Upper lobe of left lung (tissue), 6 donors: ENCODE measurements around the gene NSD1. TPM values are rescaled to one million over a fixed set of nuclear protein-coding genes. Genes with fewer than 3 reads are reported as not detected.

Source experiments
- ATAC-seq, 2 donors: fragments of 200-7000 bp; cut with Tn5 transposase; one replicate each; pipeline ENCODE4 v1.9.1; 2022; ENCODE audit warnings: mild to moderate bottlenecking in 2 of 2, moderate library complexity in 2 of 2; ENCODE audit not compliant: low FRiP score in 2 of 2
- DNase-seq, 2 donors: peaks; one replicate each; pipeline ENCODE4 v3.0.0-alpha.2; 2019 to 2020
- H3K27ac ChIP-seq, 4 donors: fragments of 200-600 bp; sonication (generic); one replicate each; pipeline ENCODE4 v1.5.1; 2016 to 2019
- H3K27me3 ChIP-seq, 4 donors: fragments of 200-600 bp; sonication (generic); one replicate each; pipeline ENCODE4 v1.5.1; 2017 to 2019
- H3K36me3 ChIP-seq, 4 donors: fragments of 200-600 bp; sonication (generic); one replicate each; pipeline ENCODE4 v1.5.1; 2016 to 2019
- H3K4me1 ChIP-seq, 4 donors: fragments of 200-600 bp; sonication (generic); one replicate each; pipeline ENCODE4 v1.5.1; 2018 to 2019
- H3K4me3 ChIP-seq, 4 donors: fragments of 200-600 bp; sonication (generic); one replicate each; pipeline ENCODE4 v1.5.1; 2017 to 2019; ENCODE audit warnings: mild to moderate bottlenecking in 2 of 4, moderate library complexity in 1 of 4
- H3K9me3 ChIP-seq, 4 donors: fragments of 200-600 bp; sonication (generic); one replicate each; pipeline ENCODE4 v1.5.1; 2018 to 2019
- CTCF ChIP-seq, 6 experiments: fragments of 450-650 bp in 4 of 6; fragments of 200-600 bp in 2 of 6; sonication (generic) in 2 of 6; IDR thresholded peaks; one replicate each; pipeline ENCODE4 v1.5.1; 2016 to 2019; ENCODE audit warnings: antibody characterized with exemption in 6 of 6
- EP300 ChIP-seq, 4 donors: sonication (generic); formaldehyde crosslinking; IDR thresholded peaks; one replicate each; pipeline ENCODE4 v1.5.1; 2017; ENCODE audit warnings: antibody characterized with exemption in 4 of 4, control low read depth in 2 of 4
- POLR2A ChIP-seq, 4 donors: fragments of 450-650 bp; IDR thresholded peaks; one replicate each; pipeline ENCODE4 v1.5.1; 2016 to 2017; ENCODE audit warnings: antibody characterized with exemption in 4 of 4, mild to moderate bottlenecking in 2 of 4
- POLR2AphosphoS5 ChIP-seq, 2 donors: sonication (generic); formaldehyde crosslinking; IDR thresholded peaks; one replicate each; pipeline ENCODE4 v1.5.1; 2017; ENCODE audit warnings: antibody characterized with exemption in 2 of 2
- WGBS, 2 donors: methylation state at CpG; one replicate each; pipeline ENCODE4 v1.1.5; 2017 to 2018; 5-methylcytosine and 5-hydroxymethylcytosine counted together
- total RNA-seq, 6 donors: library from RNA; depleted of rRNA in 4 of 6; stranded (reverse); fragments of >200 nt in 4 of 6; gene quantifications; one replicate each; pipeline versions ENCODE4 v1.1.0 to v1.2.1, GENCODE V29; 2016 to 2021
- donor health status: DM: no; HTN: no; CAD: no; lungs with moderate emphysema.
- donor health status: DM: no; HTN: yes; CAD: no; lungs with severe emphysema.

NSD1 gene
- total RNA-seq, 6 donors from 2014 or later: 33.0 to 69.1 (median 55.7) TPM

- TF ChIP-seq POLR2AphosphoS5 (IDR thresholded peaks at IDR 0.05): no peak
- TF ChIP-seq POLR2A (IDR thresholded peaks at IDR 0.05): no peak
- no peak for TF ChIP-seq EP300 (IDR thresholded peaks at IDR 0.05)
- TF ChIP-seq CTCF (IDR thresholded peaks at IDR 0.05): no peak
- H3K27ac ChIP-seq: no peak overlapping the region
- DNase-seq (no peak), ATAC-seq (no peak)
- WGBS, 2 donors: 79 to 91% methylated on average over 8 of the region's 8 CpGs
- H3K27me3 ChIP-seq: no peaks in the 10 kb centered on the region
- H3K4me3 ChIP-seq: no peak overlapping the region
- no peaks in the 10 kb centered on the region for H3K4me1 ChIP-seq
- peaks cover 0 to 5% (median 2%) of the 10 kb centered on the region in 4 donors for H3K36me3 ChIP-seq
- no peaks in the 10 kb centered on the region for H3K9me3 ChIP-seq
Measured at GRCh38 chr5:177220576-177220975, 87.0 kb downstream of the NSD1 start.

GRCh38 chr5:177222269-177222668 is 88.7 kb downstream of the NSD1 start:
- H3K36me3 ChIP-seq: peaks cover 0 to 6% (median 3%) of the 10 kb centered on the region in 4 donors
- no peaks in the 10 kb centered on the region for H3K27me3 ChIP-seq
- 90 to 97% methylated on average over 4 of the region's 4 CpGs for WGBS, 2 donors
- TF ChIP-seq POLR2A (IDR thresholded peaks at IDR 0.05) (no peak), CTCF (IDR thresholded peaks at IDR 0.05) (no peak), EP300 (IDR thresholded peaks at IDR 0.05) (no peak), POLR2AphosphoS5 (IDR thresholded peaks at IDR 0.05) (no peak)
- ATAC-seq (no peak), DNase-seq (no peak)
- H3K4me3 ChIP-seq: no peak overlapping the region
- no peak overlapping the region for H3K27ac ChIP-seq
- no peaks in the 10 kb centered on the region for H3K9me3 ChIP-seq
- H3K4me1 ChIP-seq: no peaks in the 10 kb centered on the region

- no peak overlapping the region for H3K4me3 ChIP-seq
- TF ChIP-seq POLR2AphosphoS5 (IDR thresholded peaks at IDR 0.05) (no peak), EP300 (IDR thresholded peaks at IDR 0.05) (no peak), POLR2A (IDR thresholded peaks at IDR 0.05) (no peak), CTCF (IDR thresholded peaks at IDR 0.05) (no peak)
- H3K27ac ChIP-seq: no peak overlapping the region
- H3K4me1 ChIP-seq: no peaks in the 10 kb centered on the region
- 72 to 97% methylated on average over 4 of the region's 4 CpGs for WGBS, 2 donors
- H3K27me3 ChIP-seq: no peaks in the 10 kb centered on the region
- no peaks in the 10 kb centered on the region for H3K9me3 ChIP-seq
- DNase-seq (no peak), ATAC-seq (no peak)
- peaks cover 0 to 17% (median 10%) of the 10 kb centered on the region in 4 donors for H3K36me3 ChIP-seq
Measured at GRCh38 chr5:177225798-177226197, 92.2 kb downstream of the NSD1 start.

GRCh38 chr5:177226860-177227259 is 93.3 kb downstream of the NSD1 start:
- Histone ChIP-seq H3K9me3 (no peaks in the 10 kb centered on the region), H3K27ac (no peak overlapping the region), H3K27me3 (no peaks in the 10 kb centered on the region), H3K4me1 (no peaks in the 10 kb centered on the region), H3K36me3 (peaks cover 0 to 22% (median 13%) of the 10 kb centered on the region in 4 donors), H3K4me3 (no peak overlapping the region)
- DNase-seq (no peak), ATAC-seq (no peak)
- 55 to 64% methylated on average over 1 of the region's 1 CpG for WGBS, 2 donors
- TF ChIP-seq POLR2A (IDR thresholded peaks at IDR 0.05): no peak
- TF ChIP-seq POLR2AphosphoS5 (IDR thresholded peaks at IDR 0.05): no peak
- TF ChIP-seq EP300 (IDR thresholded peaks at IDR 0.05): no peak
- TF ChIP-seq CTCF (IDR thresholded peaks at IDR 0.05): no peak

GRCh38 chr5:177228751-177229150 is 95.2 kb downstream of the NSD1 start:
- TF ChIP-seq POLR2A (IDR thresholded peaks at IDR 0.05) (no peak), POLR2AphosphoS5 (IDR thresholded peaks at IDR 0.05) (no peak), EP300 (IDR thresholded peaks at IDR 0.05) (no peak), CTCF (IDR thresholded peaks at IDR 0.05) (no peak)
- WGBS, 2 donors: 94 to 96% methylated on average over 3 of the region's 3 CpGs
- no peak for ATAC-seq

More at GRCh38 chr5:177228751-177229150, 95.2 kb downstream of the NSD1 start:
- peaks cover 0 to 22% (median 13%) of the 10 kb centered on the region in 4 donors for H3K36me3 ChIP-seq
- DNase-seq: no peak
- no peak overlapping the region for H3K4me3 ChIP-seq
- H3K9me3 ChIP-seq: no peaks in the 10 kb centered on the region
- H3K27ac ChIP-seq: no peak overlapping the region
- H3K27me3 ChIP-seq: no peaks in the 10 kb centered on the region
- peaks cover 0 to 6% (median 2%) of the 10 kb centered on the region in 4 donors for H3K4me1 ChIP-seq
